Stimulated activated CD4-positive, alpha-beta T cell treated with anti-CD3 and anti-CD28 coated beads, Interleukin-2, amount 100 ng/mL, for 24 hours (primary cell): ENCODE results near the gene TRIM72.
"Not testable (repeated sequence)": the region's sequence is repeated elsewhere in the genome, so short reads cannot be mapped to it uniquely, and the experiment has no call there.

Experiments used
- DNase-seq, 2 donors: peaks; one replicate each; pipeline ENCODE4 v3.0.0-alpha.2; 2020

TRIM72 gene

DNA sequence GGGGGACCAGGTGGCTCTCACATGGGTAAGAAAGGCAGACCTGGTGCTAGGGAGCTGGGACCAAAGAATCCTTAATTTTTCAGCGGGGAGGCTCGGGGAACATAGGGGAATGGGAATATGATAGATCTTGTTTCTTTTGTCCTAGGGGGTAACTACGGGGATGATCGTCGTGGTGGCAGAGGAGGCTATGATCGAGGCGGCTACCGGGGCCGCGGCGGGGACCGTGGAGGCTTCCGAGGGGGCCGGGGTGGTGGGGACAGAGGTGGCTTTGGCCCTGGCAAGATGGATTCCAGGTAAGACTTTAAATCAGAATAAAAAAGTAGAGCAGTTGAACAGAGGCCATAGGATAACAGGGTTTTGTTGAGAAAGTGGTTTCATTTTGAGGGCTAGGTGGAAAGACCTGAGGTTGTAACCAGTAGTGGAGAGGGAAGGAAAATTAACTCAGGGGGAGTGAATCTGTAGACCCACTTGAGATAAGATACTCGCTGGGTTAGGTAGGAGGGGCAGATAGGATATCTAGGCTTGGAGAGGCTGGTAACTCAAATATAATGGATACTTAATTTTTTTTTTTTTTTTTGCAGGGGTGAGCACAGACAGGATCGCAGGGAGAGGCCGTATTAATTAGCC is 23.0 kb upstream of the TRIM72 start:
- no peak for DNase-seq

DNA sequence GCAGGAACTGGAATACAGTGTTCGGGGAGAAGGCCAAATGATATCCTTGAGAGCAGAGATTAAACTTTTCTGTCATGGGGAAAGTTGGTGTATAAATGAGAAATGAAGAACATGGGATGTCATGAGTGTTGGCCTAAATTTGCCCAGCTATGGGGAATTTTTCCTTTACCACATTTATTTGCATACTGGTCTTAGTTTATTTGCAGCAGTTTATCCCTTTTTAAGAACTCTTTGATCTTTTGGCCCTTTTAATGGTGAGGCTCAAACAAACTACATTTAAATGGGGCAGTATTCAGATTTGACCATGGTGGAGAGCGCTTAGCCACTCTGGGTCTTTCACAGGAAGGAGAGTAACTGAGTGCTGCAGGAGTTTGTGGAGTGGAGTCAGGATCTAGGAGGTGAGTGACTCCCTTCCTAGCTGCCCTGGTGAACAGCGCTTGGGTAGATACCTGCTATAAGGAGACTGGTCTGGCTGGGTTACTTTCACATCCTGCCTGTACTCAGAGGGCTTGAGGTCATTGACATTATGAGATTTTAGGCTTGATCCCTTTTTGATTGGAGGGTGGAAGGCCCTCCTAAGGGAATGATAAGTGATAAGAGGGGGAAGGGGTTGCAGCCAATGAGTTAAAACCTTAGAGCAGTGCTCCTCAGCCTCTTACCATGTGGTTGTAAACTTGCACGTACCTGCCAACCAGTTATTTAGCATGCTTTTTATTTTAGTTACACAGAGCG is 22.1 kb upstream of the TRIM72 start:
- no peak for DNase-seq

- no peak for DNase-seq
Observed at GRCh38 chr16:31192856-31193642, 20.9 kb upstream of the TRIM72 start.

- no peak for DNase-seq
Observed at GRCh38 chr16:31193874-31194273, 20.0 kb upstream of the TRIM72 start.

DNA sequence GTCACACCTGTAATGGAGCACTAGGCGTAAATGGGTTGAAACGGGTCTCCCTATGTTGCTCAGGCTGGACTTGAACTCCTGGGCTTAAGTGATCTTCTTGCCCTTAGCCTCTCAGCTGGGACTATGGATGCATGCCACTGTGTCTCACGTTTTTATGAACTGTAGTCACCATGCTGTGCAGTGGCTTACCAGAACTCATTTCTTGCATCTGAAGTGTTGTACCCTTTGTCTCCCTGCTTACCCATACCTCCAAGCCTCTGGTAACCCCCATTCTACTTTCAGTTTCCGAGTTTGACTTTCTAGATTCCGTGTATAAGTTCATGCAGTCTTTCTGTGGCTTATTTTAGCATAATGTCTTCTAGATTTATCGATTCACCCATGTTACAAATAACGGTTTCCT is 19.0 kb upstream of the TRIM72 start:
- no peak for DNase-seq

- DNase-seq, result not testable (repeated sequence)
Observed at GRCh38 chr16:31195861-31196260, 18.1 kb upstream of the TRIM72 start.

DNA sequence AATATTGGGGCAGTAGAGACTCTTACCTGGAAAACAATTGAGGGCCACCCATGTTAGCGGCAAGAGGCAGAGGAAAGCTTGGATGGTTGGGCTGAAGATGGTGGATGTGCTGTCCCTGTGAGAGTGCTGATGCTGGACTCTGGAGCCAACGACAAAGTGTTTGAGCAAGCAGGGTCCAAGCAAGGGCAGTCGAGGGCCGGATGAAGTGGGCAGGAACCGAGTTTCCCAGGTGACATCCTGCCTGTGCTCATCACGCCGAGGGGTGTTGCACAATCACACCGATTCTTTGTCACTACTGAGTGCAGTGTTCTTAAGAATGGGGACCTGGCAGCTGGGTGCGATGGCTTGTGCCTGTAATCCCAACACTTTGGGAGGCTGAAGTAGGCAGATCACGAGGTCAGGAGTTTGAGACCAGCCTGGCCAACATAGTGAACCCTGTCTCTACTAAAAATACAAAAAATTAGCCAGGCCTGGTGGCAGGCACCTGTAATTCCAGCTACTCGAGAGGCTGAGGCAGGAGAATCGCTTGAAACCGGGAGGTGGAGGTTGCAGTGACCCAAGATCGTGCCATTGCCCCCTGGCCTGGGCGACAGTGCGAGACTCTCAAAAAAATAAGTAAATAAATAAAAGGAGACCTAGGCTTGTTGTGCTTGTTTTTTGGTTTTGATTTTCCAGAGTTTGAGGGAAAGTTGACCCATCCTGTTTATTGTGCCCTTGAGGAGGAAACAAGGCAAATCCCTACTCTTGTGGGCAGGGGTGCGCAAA is 17.4 kb upstream of the TRIM72 start:
- DNase-seq, result no peak

GRCh38 chr16:31198207-31198882 is 15.6 kb upstream of the TRIM72 start:
- DNase-seq, result no peak

DNA sequence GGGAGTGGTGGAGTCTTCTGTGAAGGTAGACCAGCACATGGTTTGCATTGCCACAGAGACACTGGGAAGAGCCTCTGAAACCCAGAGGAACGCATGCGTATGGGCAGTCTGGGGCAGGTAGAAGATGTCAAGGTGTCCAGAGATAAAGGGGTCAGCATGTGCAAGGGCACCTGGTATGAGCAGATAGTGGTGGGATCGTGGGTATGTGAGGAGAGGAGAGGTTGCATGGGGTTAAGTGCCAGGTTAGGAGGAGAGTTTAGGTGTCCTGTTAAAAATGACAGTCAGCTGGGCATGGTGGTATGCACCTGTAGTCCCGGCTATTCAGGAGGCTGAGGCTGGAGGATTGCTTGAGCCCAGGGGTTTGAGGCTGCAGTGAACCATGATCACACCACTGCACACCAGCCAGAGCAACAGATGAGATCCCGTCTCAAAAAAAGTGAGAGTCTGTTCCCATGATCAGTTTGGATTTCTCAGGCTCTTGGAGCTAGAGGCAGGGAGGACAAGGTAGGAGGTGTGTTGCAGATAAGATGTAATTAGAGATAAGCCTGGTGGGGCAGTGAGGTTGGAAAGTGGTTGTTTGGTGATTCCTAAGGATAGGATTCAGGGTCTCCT is 14.4 kb upstream of the TRIM72 start:
- DNase-seq, result no peak

- not testable (repeated sequence) for DNase-seq
Observed at GRCh38 chr16:31200111-31200510, 13.8 kb upstream of the TRIM72 start.

DNA sequence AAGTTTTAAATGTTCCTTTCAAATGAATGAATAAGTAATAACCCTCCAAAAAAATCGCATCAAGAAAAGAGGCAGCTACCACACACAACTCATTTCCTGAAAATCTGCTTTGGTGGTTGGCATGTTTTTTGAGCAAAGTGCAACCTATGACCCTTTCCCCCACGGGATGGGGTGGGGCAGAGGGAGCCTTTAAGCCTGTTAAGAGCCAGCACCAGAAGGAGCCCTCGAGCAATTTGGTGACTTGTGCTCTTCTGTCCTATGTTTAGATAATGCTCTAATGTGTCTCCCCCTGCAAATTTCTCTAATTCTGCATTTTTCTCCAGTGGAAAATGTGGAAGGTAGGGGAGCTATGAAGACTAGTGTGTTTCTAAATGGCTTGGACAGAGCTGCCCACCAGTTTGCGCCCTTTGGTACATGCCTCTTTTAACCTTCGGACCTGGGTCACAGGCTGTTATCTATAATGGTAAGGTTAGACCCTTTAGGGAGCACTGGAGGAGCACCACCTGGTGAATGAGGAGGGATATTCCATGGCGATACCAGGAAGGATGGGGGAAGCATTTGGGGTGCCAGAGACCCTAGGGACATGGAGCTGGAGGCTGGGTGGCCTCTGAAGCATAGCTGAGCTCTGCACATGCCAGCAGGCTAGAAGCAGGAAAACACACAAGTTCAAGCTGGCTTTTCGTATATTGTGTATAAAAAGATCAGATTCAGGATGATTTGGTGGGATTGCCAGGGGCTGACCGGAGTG is 12.9 kb upstream of the TRIM72 start:
- peak in 1 of 2 donors; percentile 44 for DNase-seq

DNA sequence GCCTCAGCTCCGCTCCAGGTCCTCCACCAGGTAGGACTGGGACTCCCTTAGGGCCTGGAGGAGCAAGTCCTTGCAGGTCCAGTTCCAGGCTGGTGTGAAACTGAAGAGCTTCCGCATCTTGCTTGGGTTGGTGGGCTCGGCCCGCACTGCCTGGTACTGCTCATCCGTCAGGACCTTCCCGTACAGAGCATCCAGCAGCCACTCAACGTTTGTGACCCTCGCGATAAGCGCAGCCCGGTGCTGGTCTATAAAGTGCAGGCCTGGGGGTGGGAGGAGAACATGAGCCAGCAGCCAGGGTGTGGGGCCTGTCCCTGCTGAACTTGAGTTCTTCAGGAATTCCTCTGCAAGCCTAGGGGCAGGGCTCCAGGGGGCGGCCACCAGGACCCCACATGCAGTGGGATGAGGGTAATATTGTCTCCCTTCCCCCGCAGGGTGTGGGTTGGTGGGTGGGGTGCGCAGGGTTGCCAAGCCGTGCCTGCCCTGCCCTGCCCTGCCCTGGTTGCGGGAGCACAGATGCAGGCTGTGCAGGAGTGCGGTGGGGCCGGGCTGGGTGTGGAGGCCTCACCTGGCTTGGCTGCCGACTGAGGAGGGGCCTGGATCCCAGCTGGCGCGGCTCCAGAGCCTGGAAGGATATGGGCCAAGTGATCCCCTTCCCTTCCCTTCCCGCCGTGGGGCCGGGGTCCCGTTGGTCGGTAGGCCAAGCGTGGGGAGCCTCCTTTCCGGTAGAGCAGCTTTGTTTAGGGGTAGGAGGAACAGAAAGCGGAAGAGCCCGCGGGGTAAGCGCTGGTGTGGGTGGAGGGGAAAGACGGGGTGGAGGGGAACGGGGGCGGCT is 12.1 kb upstream of the TRIM72 start:
- peak in 1 of 2 donors; percentile 42 for DNase-seq

DNA sequence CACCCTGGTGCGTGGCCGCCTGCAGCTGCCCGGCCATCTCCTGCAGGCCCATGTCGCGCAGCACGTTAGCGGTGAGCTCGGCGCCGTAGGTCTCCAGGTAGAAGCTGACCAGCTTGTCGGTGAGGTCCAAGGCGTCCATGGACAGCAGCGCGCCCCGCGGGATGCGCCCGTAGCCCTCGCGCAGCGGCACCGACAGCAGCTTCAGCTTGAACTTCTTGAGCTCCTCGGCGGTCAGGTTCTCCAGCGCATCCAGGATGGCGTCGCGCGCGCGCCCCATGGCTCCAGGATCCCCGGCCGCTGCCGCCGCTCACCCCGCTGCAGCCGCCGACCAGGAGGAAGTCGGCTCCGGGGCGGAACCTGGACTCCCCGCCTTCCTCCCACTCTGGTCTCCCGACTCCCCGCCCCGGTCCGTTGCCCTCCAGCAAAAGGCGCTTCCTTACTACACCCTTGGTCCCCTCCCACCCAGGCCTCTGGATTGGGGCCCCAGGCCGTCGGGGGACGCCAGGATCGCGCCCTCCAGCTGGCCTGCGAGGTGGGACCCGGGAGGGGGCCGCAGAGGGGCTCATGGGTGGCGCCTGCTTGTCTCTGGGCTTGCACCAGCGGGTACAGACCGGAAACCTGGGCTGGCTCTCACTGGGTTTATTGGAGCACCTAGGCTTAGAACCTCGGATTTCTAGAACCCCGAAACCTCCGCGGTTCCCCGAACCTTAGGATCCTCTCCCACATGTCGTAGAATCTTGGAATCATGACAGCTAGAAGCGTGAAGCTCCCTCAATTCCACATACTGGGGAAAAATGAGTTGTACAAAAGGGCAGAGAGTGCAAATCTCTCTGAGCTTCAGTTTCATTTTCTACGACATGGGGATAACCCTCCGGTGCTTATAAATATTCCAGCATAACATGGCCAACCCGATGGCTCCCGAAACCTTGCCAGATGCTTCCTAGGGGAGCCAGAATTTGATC is 11.2 kb upstream of the TRIM72 start, which contains the start of gene PYCARD:
Gene PYCARD, minus strand, starts transcription at position 347 of the 962 bp plus-strand sequence. Its CDS starts 70 bp downstream, at position 277.
- DNase-seq, result peak; percentile 43 to 49

- DNase-seq, result no peak
Observed at GRCh38 chr16:31204871-31205666, 8.8 kb upstream of the TRIM72 start.

- no peak for DNase-seq
Observed at GRCh38 chr16:31206776-31207175, 7.1 kb upstream of the TRIM72 start.

- DNase-seq, result no peak
Observed at GRCh38 chr16:31213342-31213741, 577 bp upstream of the TRIM72 start.

GRCh38 chr16:31214708-31215286 is 878 bp downstream of the TRIM72 start:
- no peak for DNase-seq
